ENCODE measurements around the gene GOLGA2.
A peak's percentile ranks its signal among the peaks of the same experiment; 100 is the strongest.
"Not testable (repeated sequence)": the region's sequence is repeated elsewhere in the genome, so short reads cannot be mapped to it uniquely, and the experiment has no call there.

Gene GOLGA2

GRCh38 chr9:128233817-128234406 is 41.9 kb downstream of the GOLGA2 start:
- DNase-seq (ENCODE audit: low read depth), result no peak

- DNase-seq (ENCODE audit: low read depth), result no peak
Observed at GRCh38 chr9:128232528-128233428, 43.0 kb downstream of the GOLGA2 start.

- no peak for DNase-seq (ENCODE audit: low read depth)
Observed at GRCh38 chr9:128231638-128232527, 43.9 kb downstream of the GOLGA2 start.

DNA sequence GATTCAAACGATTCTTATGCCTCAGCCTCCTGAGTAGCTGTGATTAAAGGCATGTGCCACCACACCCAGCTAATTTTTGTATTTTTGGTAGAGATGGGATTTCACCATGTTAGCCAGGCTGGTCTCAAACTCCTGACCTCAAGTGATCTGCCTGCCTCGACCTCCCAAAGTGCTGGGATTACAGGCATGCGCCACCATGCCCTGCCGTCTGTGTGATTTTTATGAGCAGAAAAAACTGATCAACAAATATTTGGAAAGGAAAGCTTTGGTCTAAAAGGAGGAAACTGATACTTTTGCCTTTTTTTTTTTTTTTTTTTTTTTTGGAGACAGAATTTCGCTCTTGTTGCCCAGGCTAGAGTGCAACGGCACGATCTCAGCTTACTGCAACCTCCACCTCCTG is 44.9 kb downstream of the GOLGA2 start:
- DNase-seq (ENCODE audit: low read depth), result not testable (repeated sequence)

- no peak for DNase-seq (ENCODE audit: low read depth)
Observed at GRCh38 chr9:128226412-128226801, 49.4 kb downstream of the GOLGA2 start.

- DNase-seq (ENCODE audit: low read depth), result no peak
Observed at GRCh38 chr9:128225770-128226411, 49.9 kb downstream of the GOLGA2 start.

DNA sequence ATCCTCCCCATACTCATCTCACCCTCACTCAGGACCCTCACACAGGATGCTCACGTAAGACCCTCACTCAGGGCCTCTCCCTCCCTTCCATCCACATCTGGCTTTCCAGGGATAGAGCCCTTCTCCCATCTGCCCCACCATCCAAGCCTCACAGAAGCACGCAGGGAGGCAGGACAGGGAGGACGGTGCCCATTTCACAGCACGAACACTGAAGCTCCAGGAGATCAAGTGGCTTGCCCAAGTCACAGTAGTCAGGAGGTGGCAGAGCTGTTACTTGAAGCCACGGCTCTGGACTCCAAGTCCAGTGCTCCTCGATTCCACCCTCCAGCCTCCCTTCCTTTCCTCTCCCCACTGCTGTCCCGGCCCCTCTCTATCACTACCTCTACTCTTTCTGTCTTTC is 50.9 kb downstream of the GOLGA2 start:
- DNase-seq (ENCODE audit: low read depth), result no peak

DNA sequence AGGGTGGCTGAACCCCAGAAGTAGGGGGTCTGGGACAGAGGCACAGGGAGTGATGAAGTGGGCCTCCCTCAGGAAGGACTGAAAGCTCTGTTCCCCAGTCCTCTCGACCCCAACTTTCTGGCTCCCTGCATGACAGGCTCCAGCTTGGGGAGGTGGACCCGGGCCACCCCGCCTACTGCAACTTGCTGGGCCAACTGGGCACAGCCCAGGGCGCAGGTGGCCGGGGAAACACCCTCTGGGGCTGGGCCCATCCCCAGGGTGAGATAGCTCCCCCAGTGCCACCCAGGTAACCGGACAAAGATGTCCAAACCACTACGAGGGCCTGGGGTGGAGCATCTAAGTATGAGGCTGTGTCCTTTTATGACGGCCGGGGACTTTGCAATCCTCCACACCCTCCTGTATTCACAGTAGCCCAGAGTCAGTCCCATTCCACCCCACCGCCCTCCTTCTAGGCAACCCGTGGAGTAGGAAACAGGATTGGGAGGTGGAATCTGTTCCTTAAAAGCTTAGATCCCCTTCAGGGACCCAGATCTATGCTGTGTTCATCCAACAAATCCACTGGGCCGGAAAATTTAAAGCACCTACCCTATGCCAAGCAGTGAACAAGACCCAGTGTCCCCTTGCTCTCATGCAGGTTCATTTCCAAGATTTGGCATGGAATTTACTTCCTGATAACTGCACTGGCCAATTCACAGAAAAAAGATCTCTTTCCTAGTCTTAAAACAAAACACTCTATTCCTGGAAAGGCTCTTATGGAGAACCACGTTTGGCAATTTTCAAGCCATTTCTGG is 52.7 kb downstream of the GOLGA2 start:
- no peak for DNase-seq (ENCODE audit: low read depth)

DNA sequence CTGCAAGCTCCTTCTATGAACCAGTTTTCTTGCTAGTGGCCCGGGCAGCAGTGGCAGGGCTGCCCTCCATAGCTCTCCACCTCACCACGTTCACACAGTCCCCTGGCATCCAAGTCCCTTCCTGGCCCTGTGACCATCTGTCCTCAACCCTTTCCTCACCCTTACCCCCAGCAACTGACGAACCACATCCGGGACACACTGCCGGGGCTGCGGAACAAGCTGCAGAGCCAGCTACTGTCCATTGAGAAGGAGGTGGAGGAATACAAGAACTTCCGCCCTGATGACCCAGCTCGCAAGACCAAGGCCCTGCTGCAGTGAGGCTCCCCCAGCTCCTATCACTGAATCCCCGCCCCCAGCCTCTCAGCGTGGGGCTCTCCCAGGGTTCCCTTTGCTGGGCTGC is 53.8 kb downstream of the GOLGA2 start:
- DNase-seq (ENCODE audit: low read depth), result no peak

GRCh38 chr9:128219831-128220230 is 56.0 kb downstream of the GOLGA2 start:
- DNase-seq (ENCODE audit: low read depth), result no peak

DNA sequence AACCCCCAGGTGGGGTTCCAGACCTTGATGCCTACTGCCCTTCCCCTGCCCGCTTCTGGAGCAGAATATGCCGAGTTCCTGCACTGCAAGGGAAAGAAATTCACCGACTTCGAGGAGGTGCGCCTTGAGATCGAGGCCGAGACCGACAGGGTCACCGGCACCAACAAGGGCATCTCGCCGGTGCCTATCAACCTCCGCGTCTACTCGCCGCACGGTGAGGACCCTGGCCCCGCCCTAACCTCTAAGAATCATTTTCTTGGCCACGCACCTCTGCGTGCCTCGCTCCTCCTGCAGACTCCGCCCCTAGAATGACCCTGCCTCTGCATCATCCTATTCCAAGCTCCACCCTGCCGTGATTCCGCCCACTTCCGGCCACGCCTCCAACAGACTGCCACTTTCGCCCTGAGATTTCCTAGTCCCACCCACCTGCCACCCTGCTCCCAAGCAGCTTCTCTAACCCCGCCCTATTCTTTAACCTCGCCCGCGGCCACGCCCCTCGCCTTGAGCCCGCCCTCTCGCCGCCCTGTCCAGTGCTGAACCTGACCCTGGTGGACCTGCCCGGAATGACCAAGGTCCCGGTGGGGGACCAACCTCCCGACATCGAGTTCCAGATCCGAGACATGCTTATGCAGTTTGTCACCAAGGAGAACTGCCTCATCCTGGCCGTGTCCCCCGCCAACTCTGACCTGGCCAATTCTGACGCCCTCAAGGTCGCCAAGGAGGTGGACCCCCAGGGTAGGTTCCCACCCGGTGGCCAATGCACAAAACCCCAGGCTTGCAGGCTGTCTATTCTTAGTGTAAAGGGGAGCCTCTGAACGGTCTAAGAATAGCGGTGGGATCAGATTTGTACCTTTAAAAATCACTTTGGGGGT is 57.1 kb downstream of the GOLGA2 start:
- DNase-seq (ENCODE audit: low read depth), result peak; percentile 51

GRCh38 chr9:128218172-128218517 is 57.7 kb downstream of the GOLGA2 start:
- DNase-seq (ENCODE audit: low read depth), result no peak

- no peak for DNase-seq (ENCODE audit: low read depth)
Observed at GRCh38 chr9:128216781-128217553, 58.8 kb downstream of the GOLGA2 start.

GRCh38 chr9:128215491-128216409 is 60.1 kb downstream of the GOLGA2 start:
- DNase-seq (ENCODE audit: low read depth), result peak; percentile 87

DNA sequence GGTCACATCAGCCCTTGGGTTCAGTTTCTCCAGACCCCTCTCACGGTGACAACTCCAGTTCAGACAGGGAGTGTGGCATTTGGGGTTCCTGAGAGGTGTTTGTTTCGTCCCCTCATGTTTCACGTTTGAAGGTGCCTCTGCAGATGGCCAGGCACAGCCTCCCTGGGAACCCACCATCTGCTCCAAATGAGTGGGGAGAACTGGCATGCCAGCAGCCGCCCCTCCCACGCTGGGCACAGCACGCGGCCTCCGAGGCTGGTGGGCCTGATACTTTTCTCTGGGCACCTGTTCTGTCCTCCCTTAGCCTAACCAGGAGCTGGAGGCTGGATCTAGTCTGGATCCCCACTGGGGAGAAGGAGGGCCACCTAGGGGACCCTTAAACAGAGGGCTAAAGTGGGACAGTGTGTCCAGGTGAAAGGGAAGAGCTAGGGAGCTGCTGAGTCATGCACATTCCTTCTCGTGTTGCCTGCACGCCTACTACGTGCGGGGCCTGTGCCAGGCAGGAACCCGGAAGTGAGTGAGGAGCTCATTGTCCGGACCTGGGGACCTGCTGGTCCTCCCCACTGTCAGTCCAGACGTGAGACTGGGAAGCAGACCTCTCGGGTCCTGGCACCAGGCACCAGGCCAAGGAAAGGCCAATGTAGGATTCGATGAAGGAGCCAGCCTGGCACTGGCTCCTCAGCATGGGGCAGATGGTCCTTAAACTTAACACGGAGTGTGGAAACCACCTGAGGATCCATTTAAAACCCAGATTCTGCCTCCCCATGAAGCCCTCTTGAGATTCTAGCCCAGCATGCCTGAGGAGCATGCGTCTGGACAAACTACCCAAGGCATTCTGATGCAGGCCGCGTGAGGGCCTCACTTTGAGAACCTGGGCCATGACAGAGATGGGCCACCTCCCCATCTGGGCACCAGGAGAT is 61.0 kb downstream of the GOLGA2 start:
- DNase-seq (ENCODE audit: low read depth), result peak; percentile 44

- no peak for DNase-seq (ENCODE audit: low read depth)
Observed at GRCh38 chr9:128213746-128214497, 61.9 kb downstream of the GOLGA2 start.

DNA sequence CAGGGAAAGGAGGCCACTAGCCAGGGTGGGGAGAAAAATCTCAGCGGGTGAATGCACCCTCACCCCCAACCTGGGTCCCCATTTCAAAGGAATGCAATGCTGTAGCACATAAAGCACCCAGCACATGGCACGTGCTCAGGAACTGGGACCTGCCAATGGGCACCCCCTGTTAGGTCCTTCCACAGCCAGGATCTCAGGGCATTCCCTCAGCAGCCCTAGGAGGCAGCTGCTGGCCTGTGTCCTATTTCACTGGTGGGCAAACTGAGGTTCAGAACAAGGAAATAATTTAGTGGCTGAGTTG is 63.9 kb downstream of the GOLGA2 start:
- no peak for DNase-seq (ENCODE audit: low read depth)
